ENCODE results near the gene MXI1. TPM values are rescaled to one million over a fixed set of nuclear protein-coding genes. Genes with fewer than 3 reads are reported as not detected.

MXI1 gene
- total RNA-seq, 3 donors from 2014 or later = 75.4 to 137 (median 79.5) TPM

DNA sequence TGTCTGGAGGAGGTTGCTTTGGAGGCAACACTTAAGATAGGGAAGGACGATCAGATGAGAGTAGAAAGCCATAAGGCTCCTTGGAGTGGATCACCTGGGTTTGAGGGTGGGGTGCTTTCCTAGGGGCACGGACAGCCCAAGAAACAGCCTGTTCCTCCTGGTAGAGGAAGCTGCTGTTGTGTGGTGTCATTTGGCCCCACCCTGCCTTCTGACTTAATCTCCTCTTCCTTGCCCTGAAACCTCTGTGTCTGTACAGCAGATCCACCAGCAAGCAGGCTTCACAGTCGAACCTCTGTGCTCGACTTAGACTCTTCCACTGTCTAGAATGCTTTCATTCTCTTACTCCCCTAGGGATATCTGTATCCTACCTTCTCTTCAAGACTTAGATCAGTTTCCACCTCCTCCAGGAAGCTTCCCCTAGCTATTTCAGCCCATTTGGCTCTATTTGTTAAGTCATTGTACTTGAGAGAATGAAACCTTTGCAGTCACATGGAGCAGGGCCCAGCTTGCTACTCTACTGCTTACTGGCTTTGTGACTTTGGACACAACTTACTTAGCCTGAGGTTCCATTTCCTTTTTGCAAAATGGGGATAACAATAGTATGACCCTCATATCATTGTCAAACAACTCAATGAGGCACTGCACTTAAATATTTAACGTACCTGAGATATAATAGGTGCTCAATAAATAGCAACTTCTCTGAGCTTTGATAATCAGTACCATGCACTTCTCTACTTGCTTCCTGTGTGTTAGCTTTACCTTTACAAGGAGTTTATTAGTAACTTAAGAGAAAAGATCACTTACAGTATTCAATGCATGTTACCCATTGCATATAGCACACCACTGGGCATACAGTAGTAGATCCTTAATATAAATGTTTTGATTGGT, 5.0 kb downstream of the MXI1 start:
- TF ChIP-seq POLR2A (IDR thresholded peaks at IDR 0.05) = no peak
- TF ChIP-seq, protein P1, sequence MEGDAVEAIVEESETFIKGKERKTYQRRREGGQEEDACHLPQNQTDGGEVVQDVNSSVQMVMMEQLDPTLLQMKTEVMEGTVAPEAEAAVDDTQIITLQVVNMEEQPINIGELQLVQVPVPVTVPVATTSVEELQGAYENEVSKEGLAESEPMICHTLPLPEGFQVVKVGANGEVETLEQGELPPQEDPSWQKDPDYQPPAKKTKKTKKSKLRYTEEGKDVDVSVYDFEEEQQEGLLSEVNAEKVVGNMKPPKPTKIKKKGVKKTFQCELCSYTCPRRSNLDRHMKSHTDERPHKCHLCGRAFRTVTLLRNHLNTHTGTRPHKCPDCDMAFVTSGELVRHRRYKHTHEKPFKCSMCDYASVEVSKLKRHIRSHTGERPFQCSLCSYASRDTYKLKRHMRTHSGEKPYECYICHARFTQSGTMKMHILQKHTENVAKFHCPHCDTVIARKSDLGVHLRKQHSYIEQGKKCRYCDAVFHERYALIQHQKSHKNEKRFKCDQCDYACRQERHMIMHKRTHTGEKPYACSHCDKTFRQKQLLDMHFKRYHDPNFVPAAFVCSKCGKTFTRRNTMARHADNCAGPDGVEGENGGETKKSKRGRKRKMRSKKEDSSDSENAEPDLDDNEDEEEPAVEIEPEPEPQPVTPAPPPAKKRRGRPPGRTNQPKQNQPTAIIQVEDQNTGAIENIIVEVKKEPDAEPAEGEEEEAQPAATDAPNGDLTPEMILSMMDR (IDR thresholded peaks at IDR 0.05) = no peak
- TF ChIP-seq POLR2AphosphoS5 (IDR thresholded peaks at IDR 0.05) = no peak
- Histone ChIP-seq H3K9me3 (no peaks in the 10 kb centered on the region), H3K27me3 (no peaks in the 10 kb centered on the region), H3K4me3 (peak overlapping the region in 2 of 3 donors; percentile 81 to 89), H3K27ac (peak overlapping the region; percentile 86 to 99), H3K4me1 (peaks cover 0 to 10% of the 10 kb centered on the region in 2 donors), H3K36me3 (no peaks in the 10 kb centered on the region)
- DNase-seq (ENCODE audit: low spot score in 2 of 2) = no peak
- intact Hi-C loops (cut with DNase I; ENCODE audit: low total_unique reads) = no loop called here

DNA sequence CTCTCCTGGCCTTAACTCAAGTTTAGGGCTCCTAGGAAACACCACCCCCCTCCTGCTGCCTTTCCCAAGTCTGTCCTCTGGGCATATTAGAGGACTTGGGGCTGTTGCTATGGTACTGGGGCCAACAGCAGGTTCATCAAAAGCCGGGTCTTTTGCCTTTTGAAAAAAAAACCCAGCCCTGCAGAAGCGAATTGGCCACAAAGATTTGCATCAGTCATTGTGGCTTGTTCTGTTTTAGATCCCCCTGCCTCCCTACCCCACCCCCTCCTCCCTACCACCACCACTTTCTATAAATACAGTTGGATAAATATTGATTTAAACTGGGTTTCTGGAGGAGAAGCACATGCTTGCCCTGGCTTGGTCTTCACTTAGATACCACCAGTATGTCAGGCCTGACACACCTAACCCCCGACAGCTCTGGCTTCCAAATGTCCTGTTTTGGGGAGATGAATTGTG, 7.0 kb downstream of the MXI1 start:
- no peaks in the 10 kb centered on the region for H3K9me3 ChIP-seq
- intact Hi-C loops (cut with DNase I; ENCODE audit: low total_unique reads) = no loop called here
- H3K4me1 ChIP-seq = peaks cover 0 to 10% of the 10 kb centered on the region in 2 donors
- no peak for DNase-seq (ENCODE audit: low spot score in 2 of 2)
- H3K27ac ChIP-seq = peak overlapping the region; percentile 4 to 43
- no peak overlapping the region for H3K4me3 ChIP-seq
- no peaks in the 10 kb centered on the region for H3K27me3 ChIP-seq
- no peaks in the 10 kb centered on the region for H3K36me3 ChIP-seq
- no peak for TF ChIP-seq POLR2A (IDR thresholded peaks at IDR 0.05)
- TF ChIP-seq, protein P1 (IDR thresholded peaks at IDR 0.05) = no peak
- no peak for TF ChIP-seq POLR2AphosphoS5 (IDR thresholded peaks at IDR 0.05)

DNA sequence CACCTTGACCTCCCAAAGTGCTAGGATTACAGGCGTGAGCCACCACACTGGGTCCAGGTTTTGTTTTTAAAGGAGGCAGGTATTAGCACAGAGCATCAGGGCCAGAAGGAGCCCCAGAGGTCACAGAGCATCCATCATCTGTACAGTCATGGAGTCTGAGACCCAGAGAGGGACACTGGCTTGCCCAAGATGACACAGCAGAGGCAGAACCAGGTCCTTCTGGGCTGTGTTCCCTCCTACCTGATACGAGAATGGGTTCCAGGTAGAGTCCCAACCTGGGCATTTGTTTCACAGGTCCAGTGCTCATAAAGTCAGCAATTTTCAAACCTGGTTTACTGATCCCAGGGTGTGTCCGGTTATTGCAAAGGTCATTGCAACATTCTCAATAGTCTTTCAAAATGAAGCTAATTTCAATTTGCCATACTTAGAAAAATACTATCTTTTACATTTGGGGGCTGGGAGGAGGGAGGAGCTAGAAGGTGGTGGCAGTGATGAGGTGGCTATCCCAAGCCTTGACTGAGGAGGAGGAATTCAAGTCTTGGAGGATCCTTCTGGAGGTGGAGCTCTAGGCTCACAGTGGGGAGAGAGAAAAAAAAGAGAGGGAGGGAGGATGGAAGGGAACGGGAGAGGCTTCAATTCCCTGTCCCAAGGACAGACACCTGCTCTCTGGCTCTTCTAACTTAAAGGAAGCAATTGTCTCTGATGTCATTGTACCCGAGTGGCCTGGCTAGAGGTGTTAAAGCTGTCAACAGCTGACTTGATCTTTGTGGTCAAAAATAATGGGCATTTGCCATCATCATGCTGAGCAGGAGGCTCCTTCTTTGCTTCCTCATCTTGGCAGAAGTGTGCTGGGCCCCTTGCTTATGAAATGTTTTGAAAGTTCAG, 8.1 kb downstream of the MXI1 start:
- intact Hi-C loops (cut with DNase I; ENCODE audit: low total_unique reads) = no loop called here
- no peak for DNase-seq (ENCODE audit: low spot score in 2 of 2)
- H3K4me1 ChIP-seq = peaks cover 0 to 10% of the 10 kb centered on the region in 2 donors
- no peaks in the 10 kb centered on the region for H3K36me3 ChIP-seq
- no peak overlapping the region for H3K4me3 ChIP-seq
- no peaks in the 10 kb centered on the region for H3K9me3 ChIP-seq
- H3K27me3 ChIP-seq = no peaks in the 10 kb centered on the region
- peak overlapping the region in 1 of 2 donors; percentile 1 for H3K27ac ChIP-seq
- TF ChIP-seq, protein P1 (IDR thresholded peaks at IDR 0.05) = no peak
- no peak for TF ChIP-seq POLR2AphosphoS5 (IDR thresholded peaks at IDR 0.05)
- no peak for TF ChIP-seq POLR2A (IDR thresholded peaks at IDR 0.05)

DNA sequence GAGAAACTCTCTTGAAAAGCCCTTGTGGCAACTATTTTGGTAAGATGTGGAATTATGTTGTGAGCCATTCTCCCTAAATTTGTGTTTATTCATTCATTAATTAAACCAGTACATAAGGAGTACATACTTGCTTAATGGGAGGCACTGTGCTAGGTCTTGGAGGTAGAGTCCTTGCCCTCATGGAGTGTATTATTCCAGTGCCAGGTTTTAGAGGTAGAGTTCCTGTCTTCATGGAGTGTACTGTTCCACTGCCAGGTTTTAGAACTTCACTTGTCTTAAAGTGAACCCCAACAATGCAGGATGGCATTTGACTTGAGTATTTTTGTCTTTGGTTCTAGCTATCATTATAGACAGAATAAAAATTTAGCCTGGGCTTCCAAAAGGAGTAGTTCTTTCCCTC, 8.8 kb downstream of the MXI1 start:
- Histone ChIP-seq H3K36me3 (no peaks in the 10 kb centered on the region), H3K4me1 (peaks cover 0 to 10% of the 10 kb centered on the region in 2 donors), H3K27me3 (no peaks in the 10 kb centered on the region), H3K9me3 (no peaks in the 10 kb centered on the region), H3K27ac (no peak overlapping the region), H3K4me3 (no peak overlapping the region)
- intact Hi-C loops (cut with DNase I; ENCODE audit: low total_unique reads) = no loop called here
- TF ChIP-seq POLR2AphosphoS5 (IDR thresholded peaks at IDR 0.05) = no peak
- TF ChIP-seq, protein P1 (IDR thresholded peaks at IDR 0.05) = no peak
- no peak for TF ChIP-seq POLR2A (IDR thresholded peaks at IDR 0.05)
- DNase-seq (ENCODE audit: low spot score in 2 of 2) = no peak
